Measurements from ENCODE around the gene CYP27C1.

CYP27C1 gene

DNA sequence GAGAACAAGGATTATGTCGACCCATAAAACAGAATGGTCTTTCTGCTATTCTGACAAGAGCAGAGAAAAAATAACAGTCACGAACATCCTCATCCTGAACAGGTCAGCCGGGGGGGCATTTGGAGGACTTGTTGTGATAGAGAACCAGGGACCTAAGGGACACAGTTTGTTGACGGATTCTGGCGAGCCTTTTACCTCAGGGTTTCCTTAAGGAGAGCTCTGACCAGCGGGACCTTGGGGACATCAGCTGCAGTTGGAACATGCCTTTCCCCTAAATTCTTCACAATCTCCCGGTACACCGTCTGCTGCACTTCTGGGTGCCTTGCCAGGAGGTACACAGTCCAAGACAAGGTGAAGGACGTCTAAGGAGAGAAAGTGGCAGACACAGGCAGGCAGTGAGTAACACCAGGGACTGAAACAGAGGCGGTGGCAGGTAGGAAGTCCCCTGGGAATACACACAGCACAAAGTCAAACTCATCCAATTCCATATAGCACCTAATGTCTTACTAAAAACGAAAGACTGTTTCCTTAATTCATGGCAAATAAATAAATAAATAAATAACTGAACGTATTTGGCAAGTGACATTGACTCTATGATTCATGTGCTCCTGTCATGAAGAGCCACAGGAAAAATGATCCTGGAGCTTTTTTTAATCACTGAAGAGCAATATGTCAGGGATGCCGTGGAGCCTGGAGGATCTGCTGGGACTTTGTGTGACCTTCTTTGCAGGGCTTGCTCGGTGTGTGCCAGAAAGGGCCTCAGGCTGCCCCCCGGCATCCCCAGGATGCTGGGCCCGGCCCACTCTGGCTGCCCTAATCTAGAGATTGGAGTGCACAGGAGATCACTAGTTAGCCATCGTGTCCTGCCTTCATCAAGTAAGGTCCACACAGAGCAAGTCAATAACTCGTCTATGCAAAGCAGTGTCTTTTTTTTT, 24.7 kb downstream of the CYP27C1 start:
- Histone ChIP-seq H3K4me1 (ENCODE audit: low read length) (peaks cover 5% of the 10 kb centered on the region; the same call in 1 of the 2 replicates), H3K27ac (ENCODE audit: low read length) (no peak overlapping the region), H2AFZ (ENCODE audit: low read depth, low read length) (no peak overlapping the region), H3K27me3 (ENCODE audit: low read depth, low read length) (peaks cover 6% of the 10 kb centered on the region), H3K9ac (ENCODE audit: low read length) (no peak overlapping the region), H3K36me3 (replicated peaks; ENCODE audit: low read depth, low read length) (no peaks in the 10 kb centered on the region), H4K20me1 (ENCODE audit: insufficient read depth, low read length) (no peaks in the 10 kb centered on the region), H3K4me2 (ENCODE audit: low read length) (no peak overlapping the region), H3K9me3 (ENCODE audit: insufficient read depth, low read length) (no peaks in the 10 kb centered on the region), H3K4me3 (ENCODE audit: low read length) (no peak overlapping the region), H3K79me2 (ENCODE audit: low read length) (no peaks in the 10 kb centered on the region)
- TF ChIP-seq, protein P1, sequence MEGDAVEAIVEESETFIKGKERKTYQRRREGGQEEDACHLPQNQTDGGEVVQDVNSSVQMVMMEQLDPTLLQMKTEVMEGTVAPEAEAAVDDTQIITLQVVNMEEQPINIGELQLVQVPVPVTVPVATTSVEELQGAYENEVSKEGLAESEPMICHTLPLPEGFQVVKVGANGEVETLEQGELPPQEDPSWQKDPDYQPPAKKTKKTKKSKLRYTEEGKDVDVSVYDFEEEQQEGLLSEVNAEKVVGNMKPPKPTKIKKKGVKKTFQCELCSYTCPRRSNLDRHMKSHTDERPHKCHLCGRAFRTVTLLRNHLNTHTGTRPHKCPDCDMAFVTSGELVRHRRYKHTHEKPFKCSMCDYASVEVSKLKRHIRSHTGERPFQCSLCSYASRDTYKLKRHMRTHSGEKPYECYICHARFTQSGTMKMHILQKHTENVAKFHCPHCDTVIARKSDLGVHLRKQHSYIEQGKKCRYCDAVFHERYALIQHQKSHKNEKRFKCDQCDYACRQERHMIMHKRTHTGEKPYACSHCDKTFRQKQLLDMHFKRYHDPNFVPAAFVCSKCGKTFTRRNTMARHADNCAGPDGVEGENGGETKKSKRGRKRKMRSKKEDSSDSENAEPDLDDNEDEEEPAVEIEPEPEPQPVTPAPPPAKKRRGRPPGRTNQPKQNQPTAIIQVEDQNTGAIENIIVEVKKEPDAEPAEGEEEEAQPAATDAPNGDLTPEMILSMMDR (IDR thresholded peaks at IDR 0.05; ENCODE audit: low read depth, low read length), result no peak
- TF ChIP-seq EZH2phosphoT487 (IDR thresholded peaks at IDR 0.05; ENCODE audit: low read depth), result no peak

DNA sequence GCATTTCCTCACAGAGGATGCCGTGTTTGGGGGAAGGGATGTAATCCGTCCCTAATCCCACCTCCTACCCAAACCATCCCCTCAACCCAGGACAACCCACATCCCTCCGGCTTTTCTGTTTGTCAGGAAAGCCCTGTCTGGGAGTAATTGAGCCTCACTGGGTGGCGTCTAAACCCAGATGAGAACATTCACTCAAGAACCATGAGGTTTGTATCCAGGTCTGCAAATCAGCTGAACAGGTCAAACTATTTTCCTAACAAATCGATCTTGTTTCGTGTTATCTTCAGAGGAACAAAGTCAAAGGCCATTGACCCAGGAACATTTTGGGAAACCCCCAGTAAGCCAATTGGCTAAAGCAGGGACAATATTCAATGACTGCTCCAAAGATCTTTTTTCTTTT, 25.7 kb downstream of the CYP27C1 start:
- H3K9me3 ChIP-seq (ENCODE audit: insufficient read depth, low read length), result no peaks in the 10 kb centered on the region
- H3K9ac ChIP-seq (ENCODE audit: low read length), result no peak overlapping the region
- H3K27ac ChIP-seq (ENCODE audit: low read length), result no peak overlapping the region
- TF ChIP-seq, protein P1 (IDR thresholded peaks at IDR 0.05; ENCODE audit: low read depth, low read length), result no peak
- TF ChIP-seq EZH2phosphoT487 (IDR thresholded peaks at IDR 0.05; ENCODE audit: low read depth), result no peak
- no peak overlapping the region for H3K4me3 ChIP-seq (ENCODE audit: low read length)
- no peaks in the 10 kb centered on the region for H3K36me3 ChIP-seq (replicated peaks; ENCODE audit: low read depth, low read length)
- H4K20me1 ChIP-seq (ENCODE audit: insufficient read depth, low read length), result no peaks in the 10 kb centered on the region
- H2AFZ ChIP-seq (ENCODE audit: low read depth, low read length), result no peak overlapping the region
- H3K79me2 ChIP-seq (ENCODE audit: low read length), result no peaks in the 10 kb centered on the region
- peaks cover 5% of the 10 kb centered on the region; the same call in 1 of the 2 replicates for H3K4me1 ChIP-seq (ENCODE audit: low read length)
- H3K27me3 ChIP-seq (ENCODE audit: low read depth, low read length), result peaks cover 6% of the 10 kb centered on the region
- no peak overlapping the region for H3K4me2 ChIP-seq (ENCODE audit: low read length)

DNA sequence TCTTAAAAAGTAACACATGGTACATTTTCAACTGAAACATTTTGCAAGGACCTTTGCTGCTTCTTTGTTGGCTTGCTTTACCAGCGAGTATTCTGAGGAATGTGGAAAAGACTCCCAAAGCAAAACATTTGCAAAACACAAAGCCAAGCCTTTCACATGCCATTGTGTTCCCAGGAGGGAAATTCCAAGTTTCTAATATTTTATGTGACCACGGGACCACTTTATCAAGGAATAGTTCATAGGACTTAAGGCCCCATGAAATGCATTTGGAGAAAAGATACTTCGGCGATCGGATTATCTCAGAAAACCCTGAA, 26.2 kb downstream of the CYP27C1 start:
- TF ChIP-seq, protein P1 (IDR thresholded peaks at IDR 0.05; ENCODE audit: low read depth, low read length), result no peak
- TF ChIP-seq EZH2phosphoT487 (IDR thresholded peaks at IDR 0.05; ENCODE audit: low read depth), result no peak
- Histone ChIP-seq H3K4me3 (ENCODE audit: low read length) (no peak overlapping the region), H3K27ac (ENCODE audit: low read length) (no peak overlapping the region), H3K4me1 (ENCODE audit: low read length) (peaks cover 5% of the 10 kb centered on the region; the same call in 1 of the 2 replicates), H3K9me3 (ENCODE audit: insufficient read depth, low read length) (no peaks in the 10 kb centered on the region), H4K20me1 (ENCODE audit: insufficient read depth, low read length) (no peaks in the 10 kb centered on the region), H3K27me3 (ENCODE audit: low read depth, low read length) (peaks cover 6% of the 10 kb centered on the region), H3K36me3 (replicated peaks; ENCODE audit: low read depth, low read length) (no peaks in the 10 kb centered on the region), H2AFZ (ENCODE audit: low read depth, low read length) (no peak overlapping the region), H3K4me2 (ENCODE audit: low read length) (no peak overlapping the region), H3K9ac (ENCODE audit: low read length) (no peak overlapping the region), H3K79me2 (ENCODE audit: low read length) (no peaks in the 10 kb centered on the region)

DNA sequence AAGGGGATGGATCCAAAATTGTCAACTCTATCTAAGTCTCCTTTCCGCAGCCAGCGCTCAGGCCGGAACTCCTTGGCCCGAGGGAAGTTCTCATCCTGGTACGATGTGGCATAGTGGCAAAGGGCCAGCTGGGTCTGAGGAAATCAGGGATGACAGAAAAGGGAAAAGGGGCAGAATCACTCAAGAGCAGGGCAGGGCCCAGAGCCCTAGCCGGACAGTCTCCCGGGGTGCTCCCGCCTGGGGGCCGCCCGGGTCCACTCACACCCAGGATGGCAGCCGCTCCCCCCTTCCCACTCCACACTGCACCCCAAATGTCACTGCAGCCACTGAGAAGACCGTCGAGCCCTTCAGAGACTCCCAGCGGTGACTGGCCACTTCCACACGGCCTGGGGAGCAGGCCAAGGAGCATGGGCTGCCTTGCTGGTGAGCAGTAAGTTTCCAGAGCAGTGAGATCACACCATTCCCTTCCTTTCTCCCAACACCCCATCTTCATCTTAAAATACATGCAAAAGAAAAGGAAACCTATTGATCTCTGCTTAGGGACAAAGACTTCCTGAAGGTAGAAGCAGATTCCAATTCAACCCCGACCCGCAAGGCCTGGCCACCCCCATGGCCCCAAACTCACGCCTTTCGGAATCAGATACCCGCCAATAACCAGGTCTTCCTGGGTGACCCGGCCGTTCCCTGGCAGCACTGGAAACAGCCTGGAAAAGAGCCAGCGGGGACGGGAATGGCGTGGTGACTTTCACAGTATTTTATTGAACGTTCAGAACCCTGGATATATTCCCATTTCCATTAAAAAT, 26.7 kb downstream of the CYP27C1 start:
- no peak overlapping the region for H3K4me3 ChIP-seq (ENCODE audit: low read length)
- peaks cover 6% of the 10 kb centered on the region for H3K27me3 ChIP-seq (ENCODE audit: low read depth, low read length)
- H3K79me2 ChIP-seq (ENCODE audit: low read length), result no peaks in the 10 kb centered on the region
- no peaks in the 10 kb centered on the region for H3K36me3 ChIP-seq (replicated peaks; ENCODE audit: low read depth, low read length)
- no peak overlapping the region for H3K4me2 ChIP-seq (ENCODE audit: low read length)
- no peak overlapping the region for H2AFZ ChIP-seq (ENCODE audit: low read depth, low read length)
- H3K4me1 ChIP-seq (ENCODE audit: low read length), result peaks cover 5% of the 10 kb centered on the region; the same call in 1 of the 2 replicates
- H4K20me1 ChIP-seq (ENCODE audit: insufficient read depth, low read length), result no peaks in the 10 kb centered on the region
- H3K9me3 ChIP-seq (ENCODE audit: insufficient read depth, low read length), result no peaks in the 10 kb centered on the region
- no peak overlapping the region for H3K27ac ChIP-seq (ENCODE audit: low read length)
- H3K9ac ChIP-seq (ENCODE audit: low read length), result no peak overlapping the region
- TF ChIP-seq EZH2phosphoT487 (IDR thresholded peaks at IDR 0.05; ENCODE audit: low read depth), result no peak
- TF ChIP-seq, protein P1 (IDR thresholded peaks at IDR 0.05; ENCODE audit: low read depth, low read length), result no peak
